HL-60 (cell line): ENCODE results near the gene DMD.

ENCODE experiments used
- GABPA ChIP-seq: IDR thresholded peaks from 2 replicates; pipeline ENCODE4 v1.6.1; 2012; ENCODE audit warnings: low read depth
- POLR2AphosphoS5 ChIP-seq: IDR thresholded peaks from 2 replicates; pipeline ENCODE4 v1.6.1; 2012; ENCODE audit warnings: low read depth

DNA sequence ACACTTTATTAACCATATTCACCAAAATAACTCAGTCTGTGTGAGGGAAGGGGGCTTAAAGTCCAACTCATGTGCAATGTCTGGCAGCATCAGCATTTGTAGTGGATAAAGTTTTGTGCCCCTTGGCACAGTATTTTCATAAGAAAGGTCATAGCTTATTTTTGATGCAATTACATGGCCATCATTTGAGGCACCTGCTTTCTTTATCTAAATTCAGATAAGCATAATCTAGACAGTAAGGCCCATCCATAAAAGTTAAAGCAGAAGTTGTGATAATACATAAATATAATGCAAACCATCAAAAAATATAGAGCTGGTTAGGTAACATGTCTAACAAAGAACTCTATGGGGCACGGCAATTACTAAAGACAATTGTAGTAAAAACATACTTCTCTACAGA, 763.7 kb downstream of the DMD start:
- TF ChIP-seq POLR2AphosphoS5 (no peak), GABPA (no peak)
